ENCODE data around the gene CRTAP.

The CRTAP gene

GRCh38 chr3:33081812-33082211 is 32.0 kb upstream of the CRTAP start:
- Histone ChIP-seq H3K27ac (ENCODE audit: poor library complexity, severe bottlenecking) (no peak overlapping the region), H3K4me3 (ENCODE audit: severe bottlenecking) (no peak overlapping the region), H3K36me3 (ENCODE audit: low read depth) (peaks cover 10% of the 10 kb centered on the region), H3K4me1 (ENCODE audit: insufficient read depth, poor library complexity, severe bottlenecking) (no peaks in the 10 kb centered on the region), H3K9me3 (ENCODE audit: severe bottlenecking) (no peaks in the 10 kb centered on the region), H3K27me3 (ENCODE audit: insufficient read depth, poor library complexity, severe bottlenecking) (no peaks in the 10 kb centered on the region)
- no peak for TF ChIP-seq CTCF (IDR thresholded peaks at IDR 0.05; ENCODE audit: poor library complexity, severe bottlenecking)
- no peak for DNase-seq (ENCODE audit: low spot score)
- ATAC-seq (ENCODE audit: low read depth), result no peak

GRCh38 chr3:33083958-33084357 is 29.9 kb upstream of the CRTAP start:
- Histone ChIP-seq H3K27ac (ENCODE audit: poor library complexity, severe bottlenecking) (no peak overlapping the region), H3K4me3 (ENCODE audit: severe bottlenecking) (no peak overlapping the region), H3K9me3 (ENCODE audit: severe bottlenecking) (peaks cover under 1% of the 10 kb centered on the region), H3K4me1 (ENCODE audit: insufficient read depth, poor library complexity, severe bottlenecking) (no peaks in the 10 kb centered on the region), H3K27me3 (ENCODE audit: insufficient read depth, poor library complexity, severe bottlenecking) (no peaks in the 10 kb centered on the region), H3K36me3 (ENCODE audit: low read depth) (peaks cover 10% of the 10 kb centered on the region)
- DNase-seq (ENCODE audit: low spot score), result no peak
- no peak for ATAC-seq (ENCODE audit: low read depth)
- TF ChIP-seq CTCF (IDR thresholded peaks at IDR 0.05; ENCODE audit: poor library complexity, severe bottlenecking), result no peak

- ATAC-seq (ENCODE audit: low read depth) (no peak), DNase-seq (ENCODE audit: low spot score) (no peak)
- H3K27ac ChIP-seq (ENCODE audit: poor library complexity, severe bottlenecking), result no peak overlapping the region
- H3K4me1 ChIP-seq (ENCODE audit: insufficient read depth, poor library complexity, severe bottlenecking), result no peaks in the 10 kb centered on the region
- peaks cover 28% of the 10 kb centered on the region for H3K36me3 ChIP-seq (ENCODE audit: low read depth)
- no peaks in the 10 kb centered on the region for H3K27me3 ChIP-seq (ENCODE audit: insufficient read depth, poor library complexity, severe bottlenecking)
- H3K9me3 ChIP-seq (ENCODE audit: severe bottlenecking), result peaks cover 3% of the 10 kb centered on the region
- no peak overlapping the region for H3K4me3 ChIP-seq (ENCODE audit: severe bottlenecking)
- no peak for TF ChIP-seq CTCF (IDR thresholded peaks at IDR 0.05; ENCODE audit: poor library complexity, severe bottlenecking)
These were observed 25.1 kb upstream of the CRTAP start for GRCh38 chr3:33088691-33089090.

GRCh38 chr3:33089515-33089914 is 24.3 kb upstream of the CRTAP start:
- H3K9me3 ChIP-seq (ENCODE audit: severe bottlenecking), result peaks cover 3% of the 10 kb centered on the region
- no peak overlapping the region for H3K27ac ChIP-seq (ENCODE audit: poor library complexity, severe bottlenecking)
- no peaks in the 10 kb centered on the region for H3K4me1 ChIP-seq (ENCODE audit: insufficient read depth, poor library complexity, severe bottlenecking)
- no peak for TF ChIP-seq CTCF (IDR thresholded peaks at IDR 0.05; ENCODE audit: poor library complexity, severe bottlenecking)
- ATAC-seq (ENCODE audit: low read depth) (no peak), DNase-seq (ENCODE audit: low spot score) (no peak)
- H3K27me3 ChIP-seq (ENCODE audit: insufficient read depth, poor library complexity, severe bottlenecking), result no peaks in the 10 kb centered on the region
- H3K36me3 ChIP-seq (ENCODE audit: low read depth), result peaks cover 33% of the 10 kb centered on the region
- no peak overlapping the region for H3K4me3 ChIP-seq (ENCODE audit: severe bottlenecking)

GRCh38 chr3:33091746-33092145 is 22.1 kb upstream of the CRTAP start:
- Histone ChIP-seq H3K27ac (ENCODE audit: poor library complexity, severe bottlenecking) (no peak overlapping the region), H3K36me3 (ENCODE audit: low read depth) (peaks cover 26% of the 10 kb centered on the region), H3K27me3 (ENCODE audit: insufficient read depth, poor library complexity, severe bottlenecking) (no peaks in the 10 kb centered on the region), H3K4me3 (ENCODE audit: severe bottlenecking) (no peak overlapping the region), H3K9me3 (ENCODE audit: severe bottlenecking) (peaks cover 3% of the 10 kb centered on the region), H3K4me1 (ENCODE audit: insufficient read depth, poor library complexity, severe bottlenecking) (no peaks in the 10 kb centered on the region)
- no peak for TF ChIP-seq CTCF (IDR thresholded peaks at IDR 0.05; ENCODE audit: poor library complexity, severe bottlenecking)
- DNase-seq (ENCODE audit: low spot score) (no peak), ATAC-seq (ENCODE audit: low read depth) (no peak)
